Retinal pigment epithelial cell (primary cell): Measurements from ENCODE around the gene C10orf90.

Experiments
- DNase-seq: peaks from one replicate; pipeline ENCODE4 v3.0.0-alpha.2; 2010; ENCODE audit warnings: low read depth
- H3K4me3 ChIP-seq: 2 replicates; pipeline ENCODE4 v1.5.1; 2011; ENCODE audit warnings: mild to moderate bottlenecking, low read length, control low read depth, moderate library complexity
- TF ChIP-seq, protein P1 (sequence below): conservative IDR thresholded peaks from 2 replicates; pipeline ENCODE4 v1.5.1; 2011; ENCODE audit warnings: low read depth, low read length, control low read depth, inconsistent platforms

The C10orf90 gene

DNA sequence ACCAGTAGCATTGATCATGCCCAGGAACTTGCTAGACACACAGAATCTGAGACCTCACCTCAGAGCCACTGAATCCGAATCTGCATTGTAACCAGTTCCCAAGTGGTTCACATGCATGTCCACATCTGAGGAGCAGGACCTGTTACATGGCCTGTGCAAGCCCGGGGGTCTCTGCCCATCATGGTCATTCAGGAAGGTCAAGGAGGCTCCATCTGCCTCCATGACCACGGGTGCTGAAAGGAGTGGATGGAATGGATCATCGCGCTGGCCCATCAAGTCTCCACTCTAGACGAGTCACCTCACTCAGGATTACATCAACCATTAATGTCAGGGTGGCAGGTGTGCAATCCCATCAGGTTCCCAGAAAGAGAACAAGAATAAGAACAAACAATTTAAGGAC lies 196.5 kb downstream of the C10orf90 start:
- H3K4me3 ChIP-seq = no peak overlapping the region
- TF ChIP-seq, protein P1, sequence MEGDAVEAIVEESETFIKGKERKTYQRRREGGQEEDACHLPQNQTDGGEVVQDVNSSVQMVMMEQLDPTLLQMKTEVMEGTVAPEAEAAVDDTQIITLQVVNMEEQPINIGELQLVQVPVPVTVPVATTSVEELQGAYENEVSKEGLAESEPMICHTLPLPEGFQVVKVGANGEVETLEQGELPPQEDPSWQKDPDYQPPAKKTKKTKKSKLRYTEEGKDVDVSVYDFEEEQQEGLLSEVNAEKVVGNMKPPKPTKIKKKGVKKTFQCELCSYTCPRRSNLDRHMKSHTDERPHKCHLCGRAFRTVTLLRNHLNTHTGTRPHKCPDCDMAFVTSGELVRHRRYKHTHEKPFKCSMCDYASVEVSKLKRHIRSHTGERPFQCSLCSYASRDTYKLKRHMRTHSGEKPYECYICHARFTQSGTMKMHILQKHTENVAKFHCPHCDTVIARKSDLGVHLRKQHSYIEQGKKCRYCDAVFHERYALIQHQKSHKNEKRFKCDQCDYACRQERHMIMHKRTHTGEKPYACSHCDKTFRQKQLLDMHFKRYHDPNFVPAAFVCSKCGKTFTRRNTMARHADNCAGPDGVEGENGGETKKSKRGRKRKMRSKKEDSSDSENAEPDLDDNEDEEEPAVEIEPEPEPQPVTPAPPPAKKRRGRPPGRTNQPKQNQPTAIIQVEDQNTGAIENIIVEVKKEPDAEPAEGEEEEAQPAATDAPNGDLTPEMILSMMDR = no peak
- no peak for DNase-seq

GRCh38 chr10:126470991-126471390 lies 199.5 kb downstream of the C10orf90 start:
- DNase-seq = no peak
- TF ChIP-seq, protein P1 = no peak
- no peak overlapping the region for H3K4me3 ChIP-seq

GRCh38 chr10:126469692-126470091 lies 200.8 kb downstream of the C10orf90 start:
- TF ChIP-seq, protein P1 = no peak
- H3K4me3 ChIP-seq = no peak overlapping the region
- no peak for DNase-seq

GRCh38 chr10:126468876-126469643 lies 201.4 kb downstream of the C10orf90 start:
- DNase-seq = no peak
- TF ChIP-seq, protein P1 = no peak
- H3K4me3 ChIP-seq = no peak overlapping the region

GRCh38 chr10:126468467-126468866 lies 202.0 kb downstream of the C10orf90 start:
- no peak for DNase-seq
- TF ChIP-seq, protein P1 = no peak
- H3K4me3 ChIP-seq = no peak overlapping the region

GRCh38 chr10:126465771-126466170 lies 204.7 kb downstream of the C10orf90 start:
- DNase-seq = no peak
- TF ChIP-seq, protein P1 = no peak
- H3K4me3 ChIP-seq = no peak overlapping the region

DNA sequence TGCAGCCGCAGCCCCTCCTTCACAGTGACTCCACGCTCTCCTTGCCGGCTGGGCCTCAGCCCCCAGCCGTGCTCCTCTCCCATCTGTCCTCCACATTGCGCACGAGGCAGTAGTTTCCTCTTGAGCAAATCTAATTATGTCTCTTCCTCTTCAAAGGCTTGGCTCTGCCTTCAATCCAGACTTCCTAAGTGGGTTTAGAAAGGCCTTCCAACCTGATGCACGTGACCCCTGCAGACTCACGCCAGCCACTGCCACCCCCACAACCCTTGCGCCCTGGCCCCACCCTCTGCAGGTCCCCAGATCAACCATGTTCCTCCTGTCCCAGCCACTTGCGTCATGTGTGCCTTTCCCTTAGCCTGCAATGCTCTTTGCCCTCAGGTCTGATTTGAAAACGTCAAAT lies 207.2 kb downstream of the C10orf90 start:
- TF ChIP-seq, protein P1 = no peak
- H3K4me3 ChIP-seq = no peak overlapping the region
- DNase-seq = no peak
